ENCODE results near the gene SESN3. TPM values are rescaled to one million over a fixed set of nuclear protein-coding genes. Genes with fewer than 3 reads are reported as not detected.
A peak's percentile ranks its signal among the peaks of the same experiment; 100 is the strongest.
"Not testable (repeated sequence)": the region's sequence is repeated elsewhere in the genome, so short reads cannot be mapped to it uniquely, and the experiment has no call there.

Gene SESN3
- total RNA-seq, 4 donors from 2014 or later: 18.1 to 22.7 (median 21.4) TPM

DNA sequence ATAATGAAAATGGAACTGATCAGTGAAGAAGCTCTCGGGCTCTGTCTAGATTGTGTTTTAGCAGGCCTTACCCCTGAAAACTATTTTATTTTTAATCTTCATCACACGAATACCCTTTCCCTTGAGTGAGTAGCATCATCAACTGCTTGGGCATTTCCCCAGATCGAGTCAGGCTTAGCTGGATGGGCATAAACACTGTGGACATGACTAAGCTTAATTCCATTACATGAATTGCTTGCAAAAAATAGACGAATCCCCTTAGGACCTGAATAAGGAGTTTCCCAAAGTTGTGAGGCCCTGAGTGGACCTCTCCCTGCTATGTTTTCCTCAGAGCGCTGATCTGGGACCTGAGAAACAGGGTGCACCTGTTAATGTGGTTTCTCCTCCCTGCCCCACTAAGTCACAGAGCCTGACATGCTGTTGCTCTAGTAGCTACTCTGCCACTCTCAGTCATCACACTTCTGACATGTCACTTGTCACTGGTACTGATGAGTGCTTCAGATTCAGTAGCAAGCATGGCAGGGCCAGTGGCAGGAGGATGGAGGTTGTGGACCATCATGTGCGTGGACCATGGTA is 87.8 kb downstream of the SESN3 start:
- H3K27ac ChIP-seq (replicated peaks in 1 of 4): no peak overlapping the region
- no peaks in the 10 kb centered on the region for H3K27me3 ChIP-seq
- peaks cover 11 to 14% (median 13%) of the 10 kb centered on the region in 4 donors for H3K4me1 ChIP-seq
- H3K9me3 ChIP-seq: no peaks in the 10 kb centered on the region
- no peaks in the 10 kb centered on the region for H3K36me3 ChIP-seq
- DNase-seq (ENCODE audit: extremely low spot score): no peak
- no peak overlapping the region for H3K4me3 ChIP-seq
- TF ChIP-seq EP300 (IDR thresholded peaks at IDR 0.05): no peak
- 79% methylated on average over 6 of the region's 6 CpGs for WGBS
- intact Hi-C loops (cut with DNase I): loop anchor here (10.0 kb wide), 1 partner anchor 518 kb away; no protein-coding TSS in a partner anchor

- Histone ChIP-seq H3K27me3 (no peaks in the 10 kb centered on the region), H3K27ac (replicated peaks in 1 of 4) (no peak overlapping the region), H3K4me3 (no peak overlapping the region), H3K9me3 (no peaks in the 10 kb centered on the region), H3K36me3 (no peaks in the 10 kb centered on the region), H3K4me1 (peaks cover 3 to 7% (median 6%) of the 10 kb centered on the region in 4 donors)
- intact Hi-C loops (cut with DNase I): loop anchor here (10.0 kb wide), 1 partner anchor 518 kb away; no protein-coding TSS in a partner anchor
- TF ChIP-seq, protein P1, sequence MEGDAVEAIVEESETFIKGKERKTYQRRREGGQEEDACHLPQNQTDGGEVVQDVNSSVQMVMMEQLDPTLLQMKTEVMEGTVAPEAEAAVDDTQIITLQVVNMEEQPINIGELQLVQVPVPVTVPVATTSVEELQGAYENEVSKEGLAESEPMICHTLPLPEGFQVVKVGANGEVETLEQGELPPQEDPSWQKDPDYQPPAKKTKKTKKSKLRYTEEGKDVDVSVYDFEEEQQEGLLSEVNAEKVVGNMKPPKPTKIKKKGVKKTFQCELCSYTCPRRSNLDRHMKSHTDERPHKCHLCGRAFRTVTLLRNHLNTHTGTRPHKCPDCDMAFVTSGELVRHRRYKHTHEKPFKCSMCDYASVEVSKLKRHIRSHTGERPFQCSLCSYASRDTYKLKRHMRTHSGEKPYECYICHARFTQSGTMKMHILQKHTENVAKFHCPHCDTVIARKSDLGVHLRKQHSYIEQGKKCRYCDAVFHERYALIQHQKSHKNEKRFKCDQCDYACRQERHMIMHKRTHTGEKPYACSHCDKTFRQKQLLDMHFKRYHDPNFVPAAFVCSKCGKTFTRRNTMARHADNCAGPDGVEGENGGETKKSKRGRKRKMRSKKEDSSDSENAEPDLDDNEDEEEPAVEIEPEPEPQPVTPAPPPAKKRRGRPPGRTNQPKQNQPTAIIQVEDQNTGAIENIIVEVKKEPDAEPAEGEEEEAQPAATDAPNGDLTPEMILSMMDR (IDR thresholded peaks at IDR 0.05): no peak
- TF ChIP-seq POLR2A (IDR thresholded peaks at IDR 0.05; ENCODE audit: low read depth) (no peak), EP300 (IDR thresholded peaks at IDR 0.05) (no peak), POLR2AphosphoS5 (IDR thresholded peaks at IDR 0.05) (no peak)
- DNase-seq (ENCODE audit: extremely low spot score): no peak
- WGBS: 72% methylated on average over 2 of the region's 2 CpGs
Observed at GRCh38 chr11:95142431-95142830, 88.6 kb downstream of the SESN3 start.

DNA sequence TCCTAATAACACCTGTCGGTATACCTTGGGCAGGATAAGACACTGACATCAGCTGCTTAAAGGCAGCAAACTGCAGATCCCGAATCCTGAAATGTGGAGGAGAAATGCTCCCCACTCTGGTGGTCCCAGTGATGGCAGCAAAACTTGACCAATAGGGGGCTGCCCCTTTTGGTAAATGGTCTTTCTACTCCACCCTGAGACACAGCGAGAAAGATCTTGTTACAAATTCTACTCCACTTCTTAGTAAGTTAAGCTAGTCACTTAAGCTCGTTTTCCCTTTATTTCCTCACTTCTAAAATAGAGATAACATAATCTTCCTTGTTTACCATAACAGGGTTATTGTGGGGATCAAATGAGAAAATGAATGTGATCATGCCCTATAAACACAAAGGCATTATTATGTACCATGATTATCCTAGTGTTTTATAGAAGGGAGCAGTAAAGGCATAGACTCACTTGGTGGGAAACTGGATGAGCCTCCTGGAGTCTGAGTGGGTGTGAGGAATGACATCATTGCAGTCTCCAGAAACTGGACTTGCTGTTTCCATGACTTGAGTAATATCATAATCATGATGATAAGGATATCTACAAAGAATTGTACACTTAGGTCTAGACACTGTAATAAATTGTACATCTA is 90.5 kb downstream of the SESN3 start:
- Histone ChIP-seq H3K27me3 (no peaks in the 10 kb centered on the region), H3K4me1 (no peaks in the 10 kb centered on the region), H3K27ac (replicated peaks in 1 of 4) (no peak overlapping the region), H3K36me3 (no peaks in the 10 kb centered on the region), H3K9me3 (no peaks in the 10 kb centered on the region), H3K4me3 (no peak overlapping the region)
- WGBS: 83% methylated on average over 4 of the region's 4 CpGs
- TF ChIP-seq POLR2AphosphoS5 (IDR thresholded peaks at IDR 0.05) (no peak), EP300 (IDR thresholded peaks at IDR 0.05) (no peak), POLR2A (IDR thresholded peaks at IDR 0.05; ENCODE audit: low read depth) (no peak)
- TF ChIP-seq, protein P1 (IDR thresholded peaks at IDR 0.05): no peak
- intact Hi-C loops (cut with DNase I): loop anchor here (10.0 kb wide), 1 partner anchor 516 kb away; no protein-coding TSS in a partner anchor
- DNase-seq (ENCODE audit: extremely low spot score): no peak

DNA sequence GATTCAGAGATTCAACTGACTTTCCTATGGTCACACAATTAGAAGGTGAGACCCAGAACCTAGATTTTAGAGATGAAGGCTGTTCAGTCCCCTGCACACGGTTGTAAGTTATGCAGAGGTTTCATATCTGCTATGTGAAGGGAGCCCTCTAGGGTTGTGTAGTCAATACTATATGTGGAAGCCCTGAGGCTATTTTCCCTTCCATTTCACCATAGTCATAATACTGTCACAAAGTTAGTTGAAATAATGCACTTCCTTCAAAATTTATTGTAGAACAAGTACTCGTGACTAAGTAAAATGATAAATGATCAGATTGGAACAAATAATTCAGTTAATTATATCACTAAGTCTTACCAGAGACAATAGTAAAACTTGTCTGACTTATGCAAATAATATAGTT is 92.6 kb downstream of the SESN3 start:
- Histone ChIP-seq H3K36me3 (peaks cover 0 to under 1% (median 0%) of the 10 kb centered on the region in 4 donors), H3K4me1 (peaks cover 5 to 8% (median 7%) of the 10 kb centered on the region in 4 donors), H3K27me3 (no peaks in the 10 kb centered on the region), H3K27ac (replicated peaks in 1 of 4) (no peak overlapping the region), H3K4me3 (no peak overlapping the region), H3K9me3 (no peaks in the 10 kb centered on the region)
- TF ChIP-seq POLR2A (IDR thresholded peaks at IDR 0.05; ENCODE audit: low read depth) (no peak), EP300 (IDR thresholded peaks at IDR 0.05) (no peak), POLR2AphosphoS5 (IDR thresholded peaks at IDR 0.05) (no peak)
- TF ChIP-seq, protein P1 (IDR thresholded peaks at IDR 0.05): peak in 1 of 3 experiments; percentile 17
- no peak for DNase-seq (ENCODE audit: extremely low spot score)
- intact Hi-C loops (cut with DNase I): loop anchor here (5.0 kb wide), 1 partner anchor 46 kb away; no protein-coding TSS in a partner anchor
- 32% methylated on average over 2 of the region's 2 CpGs for WGBS

DNA sequence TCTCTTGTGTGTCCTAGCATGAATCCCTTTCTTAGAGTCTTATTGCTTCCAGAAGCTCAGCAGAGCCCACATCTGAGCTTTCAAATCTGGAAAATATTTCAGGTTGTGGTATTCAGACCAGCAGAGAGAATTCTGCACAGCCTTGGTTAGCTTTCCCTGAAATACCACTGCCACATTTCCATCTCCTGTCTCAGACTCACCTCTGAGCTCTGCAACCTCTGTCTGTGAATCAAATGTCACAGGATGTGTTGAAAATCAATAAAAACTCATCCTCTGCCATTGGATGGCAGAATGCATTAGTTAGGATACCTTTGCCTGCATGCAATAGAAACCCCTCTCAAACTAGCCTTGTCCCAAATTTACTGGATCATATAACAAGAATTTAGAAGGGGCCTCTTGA is 93.7 kb downstream of the SESN3 start:
- Histone ChIP-seq H3K4me3 (no peak overlapping the region), H3K9me3 (no peaks in the 10 kb centered on the region), H3K4me1 (peaks cover 5 to 8% (median 7%) of the 10 kb centered on the region in 4 donors), H3K27me3 (no peaks in the 10 kb centered on the region), H3K36me3 (peaks cover 0 to 7% (median 0%) of the 10 kb centered on the region in 4 donors), H3K27ac (replicated peaks in 1 of 4) (no peak overlapping the region)
- intact Hi-C loops (cut with DNase I): loop anchor here (5.0 kb wide), 1 partner anchor 45 kb away; no protein-coding TSS in a partner anchor
- TF ChIP-seq EP300 (IDR thresholded peaks at IDR 0.05) (no peak), POLR2A (IDR thresholded peaks at IDR 0.05; ENCODE audit: low read depth) (no peak), POLR2AphosphoS5 (IDR thresholded peaks at IDR 0.05) (no peak)
- TF ChIP-seq, protein P1 (IDR thresholded peaks at IDR 0.05): no peak
- no peak for DNase-seq (ENCODE audit: extremely low spot score)

DNA sequence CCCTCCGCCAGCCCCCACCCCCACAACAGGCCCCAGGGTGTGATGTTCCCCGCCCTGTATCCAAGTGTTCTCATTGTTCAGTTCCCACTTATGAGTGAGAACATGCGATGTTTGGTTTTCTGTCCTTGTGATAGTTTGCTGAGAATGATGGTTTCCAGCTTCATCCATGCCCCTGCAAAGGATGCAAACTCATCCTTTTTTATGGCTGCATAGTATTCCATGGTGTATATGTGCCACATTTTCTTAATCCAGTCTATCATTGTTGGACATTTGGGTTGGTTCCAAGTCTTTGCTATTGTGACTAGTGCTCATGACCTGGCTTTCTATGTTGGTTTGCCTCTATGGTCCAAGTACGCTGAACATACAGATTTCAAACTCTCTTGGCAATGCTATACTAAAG is 94.3 kb downstream of the SESN3 start:
- H3K9me3 ChIP-seq; H3K4me1 ChIP-seq; H3K27me3 ChIP-seq; DNase-seq (ENCODE audit: extremely low spot score); H3K4me3 ChIP-seq; H3K36me3 ChIP-seq; H3K27ac ChIP-seq (replicated peaks in 1 of 4): not testable (repeated sequence)
- intact Hi-C loops (cut with DNase I): loop anchor here (5.0 kb wide), 1 partner anchor 44 kb away; no protein-coding TSS in a partner anchor
- 96% methylated on average over 4 of the region's 4 CpGs for WGBS
